HG03135 (cell line): ENCODE results near the gene KLHL28.

ENCODE experiments used
- ATAC-seq: cut with Tn5 transposase; IDR thresholded peaks from one replicate; pipeline ENCODE4 v1.9.1; 2021; ENCODE audit warnings: mild to moderate bottlenecking, moderate library complexity; ENCODE audit not compliant: unreplicated experiment

The KLHL28 gene, protein sequence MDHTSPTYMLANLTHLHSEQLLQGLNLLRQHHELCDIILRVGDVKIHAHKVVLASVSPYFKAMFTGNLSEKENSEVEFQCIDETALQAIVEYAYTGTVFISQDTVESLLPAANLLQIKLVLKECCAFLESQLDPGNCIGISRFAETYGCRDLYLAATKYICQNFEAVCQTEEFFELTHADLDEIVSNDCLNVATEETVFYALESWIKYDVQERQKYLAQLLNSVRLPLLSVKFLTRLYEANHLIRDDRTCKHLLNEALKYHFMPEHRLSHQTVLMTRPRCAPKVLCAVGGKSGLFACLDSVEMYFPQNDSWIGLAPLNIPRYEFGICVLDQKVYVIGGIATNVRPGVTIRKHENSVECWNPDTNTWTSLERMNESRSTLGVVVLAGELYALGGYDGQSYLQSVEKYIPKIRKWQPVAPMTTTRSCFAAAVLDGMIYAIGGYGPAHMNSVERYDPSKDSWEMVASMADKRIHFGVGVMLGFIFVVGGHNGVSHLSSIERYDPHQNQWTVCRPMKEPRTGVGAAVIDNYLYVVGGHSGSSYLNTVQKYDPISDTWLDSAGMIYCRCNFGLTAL

DNA sequence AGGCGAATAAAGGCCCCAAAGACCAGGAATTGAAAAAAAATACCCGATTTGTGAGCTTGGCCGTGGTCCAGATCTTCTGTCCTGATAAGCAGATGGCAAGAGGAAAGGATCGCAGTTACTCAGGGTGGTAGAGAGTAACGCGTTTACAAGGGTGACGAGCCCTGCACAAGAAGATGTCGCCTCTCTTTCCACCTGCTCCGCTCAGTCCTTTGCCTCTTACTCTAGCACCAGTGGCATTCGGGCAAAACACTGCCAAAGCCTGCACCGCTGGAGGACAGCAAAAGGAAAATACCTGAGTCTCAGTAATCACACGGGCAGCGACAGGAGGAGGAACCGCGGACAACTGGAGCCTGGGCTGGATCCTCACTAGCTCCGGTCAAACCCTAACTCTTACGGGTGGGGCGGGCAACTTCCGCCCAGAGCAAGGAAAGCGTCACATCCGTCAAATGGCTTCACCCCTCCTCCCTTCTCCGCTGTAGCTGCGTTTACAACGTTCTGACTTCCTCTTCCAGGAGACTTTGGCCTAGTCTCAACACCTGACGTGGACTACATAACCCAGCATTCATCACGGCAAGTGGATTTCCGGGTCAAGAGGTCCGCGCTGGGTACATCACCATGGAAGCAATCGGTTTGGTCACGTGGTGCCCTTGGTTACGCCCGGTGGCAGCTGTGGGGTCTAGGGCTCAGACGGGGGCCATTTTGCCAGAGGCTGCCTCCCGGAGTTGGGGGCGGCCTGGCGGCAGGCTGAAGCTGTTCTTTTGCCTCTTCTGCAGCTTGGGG, at the start of gene KLHL28, which contains the start of gene TOGARAM1:
KLHL28 (minus strand) TSS at position 394 of the 780 bp plus-strand sequence. CDS start 16,019 bp downstream, outside the sequence.
TOGARAM1 (plus strand) TSS at position 637 of the 780 bp plus-strand sequence. CDS start 232 bp downstream, outside the sequence.
- peak; percentile 91 for ATAC-seq

DNA sequence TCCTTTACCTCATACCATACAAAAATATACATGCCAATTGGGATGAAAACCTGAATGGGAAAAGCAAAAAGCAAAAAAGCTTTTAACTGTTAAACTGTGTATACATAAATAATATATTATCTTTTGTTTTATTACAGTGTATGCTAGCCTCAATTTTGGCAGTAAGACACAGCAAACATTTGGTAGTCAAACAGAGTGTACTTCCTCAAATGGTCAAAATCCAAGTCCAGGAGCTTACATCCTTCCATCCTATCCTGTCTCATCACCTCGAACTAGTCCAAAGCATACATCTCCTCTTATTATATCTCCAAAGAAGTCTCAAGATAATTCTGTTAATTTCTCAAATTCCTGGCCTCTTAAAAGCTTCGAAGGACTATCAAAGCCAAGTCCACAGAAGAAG, 42.2 kb upstream of the KLHL28 start:
- ATAC-seq, result no peak

- ATAC-seq, result no peak
Observed at GRCh38 chr14:44995770-44996294, 34.1 kb upstream of the KLHL28 start.

GRCh38 chr14:44995196-44995595, 33.4 kb upstream of the KLHL28 start:
- ATAC-seq, result no peak

DNA sequence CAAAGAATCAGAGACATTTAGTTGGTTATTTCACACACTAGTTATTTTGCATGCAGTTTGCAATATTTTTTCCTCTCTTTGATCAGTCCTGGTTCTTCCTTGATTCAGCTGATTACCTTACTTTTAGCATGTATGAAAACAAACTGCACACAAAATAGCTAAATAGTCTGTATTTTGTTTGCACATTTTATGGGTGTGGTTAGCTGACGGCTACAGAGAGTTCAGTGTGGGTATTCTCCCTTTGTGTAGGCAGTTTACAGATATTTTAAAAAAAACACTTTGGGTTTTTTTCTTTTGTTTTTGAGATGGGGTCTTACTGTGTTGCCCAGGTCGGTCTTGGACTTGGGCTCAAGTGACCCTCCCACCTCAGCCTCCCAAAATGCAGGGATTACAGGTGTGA, 28.8 kb upstream of the KLHL28 start:
- no peak for ATAC-seq

DNA sequence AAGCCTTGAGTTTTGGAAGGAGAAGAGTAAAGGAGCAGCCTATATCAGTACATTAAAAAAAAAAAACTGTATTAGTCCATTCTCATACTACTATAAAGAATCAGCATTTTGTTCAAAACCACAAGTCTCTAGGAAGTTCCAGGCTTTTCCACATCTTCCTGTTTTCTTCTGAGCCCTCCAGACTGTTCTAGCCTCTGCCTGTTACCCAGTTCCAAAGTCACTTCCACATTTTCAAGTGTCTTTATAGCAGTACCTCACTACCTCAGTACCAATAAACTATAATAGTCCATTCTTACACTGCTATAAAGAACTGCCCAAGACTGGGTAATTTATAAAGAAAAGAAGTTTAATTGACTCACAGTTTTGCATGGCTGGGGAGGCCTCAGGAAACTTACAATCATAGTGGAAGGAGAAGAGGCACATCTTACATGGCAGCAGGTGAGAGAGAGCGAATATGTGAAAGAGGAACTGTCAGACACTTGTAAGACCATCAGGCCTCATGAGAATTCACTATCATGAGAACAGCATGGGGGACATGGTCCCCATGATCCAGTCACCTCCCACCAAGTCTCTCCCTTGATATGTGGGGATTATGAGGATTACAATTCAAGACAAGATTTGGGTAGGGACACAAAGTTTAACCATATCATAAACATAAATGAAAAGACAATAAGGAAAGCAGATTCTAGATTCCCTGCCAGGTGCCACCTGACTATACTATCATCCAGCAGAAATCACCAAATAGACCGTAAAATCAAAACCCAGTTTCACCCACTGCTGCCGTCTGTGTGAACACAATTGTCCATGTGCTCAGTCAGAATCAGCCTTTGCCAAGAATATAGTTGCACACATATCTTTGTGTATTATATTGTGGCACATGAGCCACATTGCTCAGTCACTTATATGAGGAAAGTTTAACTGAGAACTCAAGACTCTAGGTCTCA, 28.0 kb upstream of the KLHL28 start:
- no peak for ATAC-seq

DNA sequence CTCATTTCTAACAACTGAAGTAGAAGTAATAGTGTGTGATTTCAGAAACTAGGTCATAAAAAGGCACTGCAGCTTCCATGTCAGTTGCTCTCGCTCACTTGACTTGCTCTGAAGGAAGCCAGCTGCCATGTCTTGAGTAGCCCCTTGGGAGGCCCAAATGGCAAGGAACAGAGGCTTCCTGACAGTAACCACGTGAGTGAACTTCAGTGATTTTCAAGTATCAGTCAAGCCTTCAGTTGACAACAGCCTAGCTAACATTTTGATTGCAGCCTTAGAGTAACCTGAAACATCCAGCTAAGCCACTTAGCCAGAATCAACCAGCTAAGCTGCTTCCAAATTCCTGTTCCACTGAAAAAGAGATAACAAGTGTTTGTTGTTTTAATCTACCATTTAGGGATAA, 26.9 kb upstream of the KLHL28 start:
- no peak for ATAC-seq

GRCh38 chr14:44982594-44982993, 20.8 kb upstream of the KLHL28 start:
- no peak for ATAC-seq

GRCh38 chr14:44981198-44981597, 19.5 kb upstream of the KLHL28 start:
- ATAC-seq, result no peak

GRCh38 chr14:44979740-44980356, 18.1 kb upstream of the KLHL28 start:
- ATAC-seq, result no peak

- no peak for ATAC-seq
Observed at GRCh38 chr14:44979273-44979672, 17.5 kb upstream of the KLHL28 start.

GRCh38 chr14:44971459-44971858, 9.7 kb upstream of the KLHL28 start:
- no peak for ATAC-seq

- no peak for ATAC-seq
Observed at GRCh38 chr14:44970907-44971306, 9.2 kb upstream of the KLHL28 start.

- no peak for ATAC-seq
Observed at GRCh38 chr14:44968714-44969113, 7.0 kb upstream of the KLHL28 start.

- no peak for ATAC-seq
Observed at GRCh38 chr14:44966601-44967336, 5.0 kb upstream of the KLHL28 start.

GRCh38 chr14:44963775-44964380, 2.1 kb upstream of the KLHL28 start:
- ATAC-seq, result no peak

DNA sequence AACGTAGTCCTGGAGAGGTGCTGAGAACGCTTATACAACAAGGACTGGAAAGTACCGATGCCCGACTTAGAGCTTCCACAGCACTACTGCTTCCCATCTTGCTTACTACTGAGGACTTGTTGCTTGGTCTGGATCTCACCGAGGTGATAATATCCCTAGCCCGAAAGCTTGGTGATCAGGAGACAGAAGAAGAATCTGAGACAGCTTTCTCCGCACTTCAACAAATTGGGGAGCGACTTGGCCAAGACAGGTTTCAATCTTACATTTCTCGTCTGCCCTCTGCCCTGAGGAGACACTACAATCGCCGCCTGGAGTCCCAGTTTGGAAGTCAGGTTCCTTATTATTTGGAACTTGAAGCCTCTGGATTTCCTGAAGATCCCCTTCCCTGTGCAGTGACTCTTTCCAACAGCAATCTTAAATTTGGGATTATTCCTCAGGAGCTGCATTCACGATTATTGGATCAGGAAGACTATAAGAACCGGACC, 1.3 kb upstream of the KLHL28 start:
- ATAC-seq, result no peak

DNA sequence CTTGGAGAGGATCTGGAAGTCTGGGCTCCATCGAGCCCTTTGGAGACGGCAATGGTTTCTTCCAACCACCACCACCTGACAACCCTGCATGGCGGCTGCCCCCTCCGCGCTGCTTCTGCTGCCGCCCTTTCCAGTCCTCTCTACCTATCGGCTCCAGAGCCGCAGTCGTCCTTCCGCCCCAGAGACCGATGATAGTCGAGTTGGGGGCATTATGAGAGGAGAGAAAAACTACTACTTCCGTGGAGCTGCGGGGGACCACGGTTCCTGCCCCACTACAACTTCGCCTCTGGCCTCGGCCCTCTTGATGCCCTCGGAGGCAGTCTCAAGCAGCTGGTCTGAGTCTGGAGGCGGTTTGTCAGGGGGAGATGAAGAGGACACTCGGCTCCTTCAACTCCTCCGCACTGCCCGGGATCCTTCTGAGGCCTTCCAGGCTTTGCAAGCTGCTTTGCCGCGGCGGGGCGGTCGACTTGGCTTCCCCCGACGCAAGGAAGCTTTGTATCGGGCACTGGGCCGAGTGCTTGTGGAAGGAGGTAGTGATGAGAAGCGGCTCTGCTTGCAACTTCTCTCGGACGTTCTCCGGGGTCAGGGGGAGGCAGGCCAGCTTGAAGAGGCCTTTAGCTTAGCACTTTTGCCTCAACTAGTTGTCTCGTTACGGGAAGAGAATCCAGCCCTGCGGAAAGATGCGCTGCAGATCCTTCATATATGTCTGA, 742 bp upstream of the KLHL28 start:
- peak; percentile 29 for ATAC-seq
